ENCODE measurements around the gene ZBTB49.

The ZBTB49 gene, protein sequence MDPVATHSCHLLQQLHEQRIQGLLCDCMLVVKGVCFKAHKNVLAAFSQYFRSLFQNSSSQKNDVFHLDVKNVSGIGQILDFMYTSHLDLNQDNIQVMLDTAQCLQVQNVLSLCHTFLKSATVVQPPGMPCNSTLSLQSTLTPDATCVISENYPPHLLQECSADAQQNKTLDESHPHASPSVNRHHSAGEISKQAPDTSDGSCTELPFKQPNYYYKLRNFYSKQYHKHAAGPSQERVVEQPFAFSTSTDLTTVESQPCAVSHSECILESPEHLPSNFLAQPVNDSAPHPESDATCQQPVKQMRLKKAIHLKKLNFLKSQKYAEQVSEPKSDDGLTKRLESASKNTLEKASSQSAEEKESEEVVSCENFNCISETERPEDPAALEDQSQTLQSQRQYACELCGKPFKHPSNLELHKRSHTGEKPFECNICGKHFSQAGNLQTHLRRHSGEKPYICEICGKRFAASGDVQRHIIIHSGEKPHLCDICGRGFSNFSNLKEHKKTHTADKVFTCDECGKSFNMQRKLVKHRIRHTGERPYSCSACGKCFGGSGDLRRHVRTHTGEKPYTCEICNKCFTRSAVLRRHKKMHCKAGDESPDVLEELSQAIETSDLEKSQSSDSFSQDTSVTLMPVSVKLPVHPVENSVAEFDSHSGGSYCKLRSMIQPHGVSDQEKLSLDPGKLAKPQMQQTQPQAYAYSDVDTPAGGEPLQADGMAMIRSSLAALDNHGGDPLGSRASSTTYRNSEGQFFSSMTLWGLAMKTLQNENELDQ

DNA sequence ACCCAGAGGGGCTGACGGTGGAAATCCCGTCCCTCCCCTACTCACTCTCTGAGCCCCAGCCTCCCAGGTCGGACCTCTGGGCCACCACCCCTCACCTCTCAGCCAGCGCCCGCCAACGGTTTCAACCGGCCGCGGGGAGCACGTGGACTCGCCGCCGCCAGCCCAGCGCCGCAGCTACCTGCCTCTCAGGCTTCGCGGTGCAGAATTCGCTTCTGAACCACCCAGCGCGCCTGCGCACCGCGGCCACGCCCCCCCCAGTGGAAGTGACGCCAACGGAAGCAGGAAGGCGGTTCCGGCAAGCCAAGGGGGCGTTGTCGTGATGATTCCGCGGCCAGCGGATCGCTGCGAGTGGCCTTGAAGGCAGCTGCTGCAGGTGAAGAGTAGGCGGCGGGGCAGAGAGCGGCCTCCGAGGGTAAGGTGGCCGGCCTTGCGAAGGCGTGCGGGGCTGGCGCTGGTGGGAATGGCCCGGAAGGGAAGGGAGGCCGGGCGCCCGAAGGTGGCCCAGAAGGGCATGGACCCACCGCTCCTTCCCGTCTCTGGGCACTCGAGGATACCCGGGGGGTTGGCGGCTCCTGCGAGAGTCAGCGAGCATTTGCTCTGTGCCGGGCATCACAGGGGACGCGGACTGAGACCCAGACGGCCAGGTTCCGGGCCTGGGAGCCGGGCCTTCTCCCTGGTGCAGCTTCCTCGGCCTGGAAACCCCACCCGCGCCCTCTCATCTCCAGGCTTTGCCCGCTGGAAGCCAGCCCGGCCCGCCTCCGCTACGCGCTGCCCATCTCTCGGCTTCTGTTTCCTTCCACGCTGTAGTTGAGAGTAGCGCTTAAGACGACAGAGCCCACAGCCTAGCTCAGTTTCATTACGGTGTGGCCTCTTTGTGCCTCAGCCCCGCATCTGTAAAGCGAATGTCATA, at the start of gene ZBTB49, which contains the start of gene LYAR:
TSS of gene ZBTB49 (plus strand) at position 311 of the 910 bp plus-strand sequence. CDS start 9,695 bp downstream, outside the sequence.
TSS of gene LYAR (minus strand) at position 214 of the 910 bp plus-strand sequence. CDS start 6,412 bp downstream, outside the sequence.
- Histone ChIP-seq H3K9me2 (ENCODE audit: low read depth, low read length) (no peaks in the 10 kb centered on the region), H3K36me3 (ENCODE audit: insufficient read depth, low read length) (peaks cover 17% of the 10 kb centered on the region), H3K4me1 (ENCODE audit: insufficient read depth, low read length, severe bottlenecking) (peaks cover 27% of the 10 kb centered on the region), H2AFZ (ENCODE audit: low read length) (no peak within 1 kb of the TSS), H3F3A (ENCODE audit: insufficient read depth, low read length) (no peaks in the 10 kb centered on the region), H3K79me2 (ENCODE audit: insufficient read depth, low read length) (peaks cover 22% of the 10 kb centered on the region), H3K4me3 (ENCODE audit: low read depth, low read length, poor library complexity, severe bottlenecking) (peak within 1 kb of the TSS; percentile 100), H3K9me3 (ENCODE audit: low read length) (no peaks in the 10 kb centered on the region), H4K20me1 (ENCODE audit: insufficient read depth, low read length) (no peaks in the 10 kb centered on the region), H3K9ac (ENCODE audit: low read length) (peak within 1 kb of the TSS; percentile 99), H3K4me2 (ENCODE audit: low read length) (peak within 1 kb of the TSS; percentile 97), H3K27me3 (ENCODE audit: insufficient read depth, low read length) (no peaks in the 10 kb centered on the region), H3K27ac (ENCODE audit: low read depth, low read length, poor library complexity, severe bottlenecking) (no peak within 1 kb of the TSS)
- TF ChIP-seq, protein P1, sequence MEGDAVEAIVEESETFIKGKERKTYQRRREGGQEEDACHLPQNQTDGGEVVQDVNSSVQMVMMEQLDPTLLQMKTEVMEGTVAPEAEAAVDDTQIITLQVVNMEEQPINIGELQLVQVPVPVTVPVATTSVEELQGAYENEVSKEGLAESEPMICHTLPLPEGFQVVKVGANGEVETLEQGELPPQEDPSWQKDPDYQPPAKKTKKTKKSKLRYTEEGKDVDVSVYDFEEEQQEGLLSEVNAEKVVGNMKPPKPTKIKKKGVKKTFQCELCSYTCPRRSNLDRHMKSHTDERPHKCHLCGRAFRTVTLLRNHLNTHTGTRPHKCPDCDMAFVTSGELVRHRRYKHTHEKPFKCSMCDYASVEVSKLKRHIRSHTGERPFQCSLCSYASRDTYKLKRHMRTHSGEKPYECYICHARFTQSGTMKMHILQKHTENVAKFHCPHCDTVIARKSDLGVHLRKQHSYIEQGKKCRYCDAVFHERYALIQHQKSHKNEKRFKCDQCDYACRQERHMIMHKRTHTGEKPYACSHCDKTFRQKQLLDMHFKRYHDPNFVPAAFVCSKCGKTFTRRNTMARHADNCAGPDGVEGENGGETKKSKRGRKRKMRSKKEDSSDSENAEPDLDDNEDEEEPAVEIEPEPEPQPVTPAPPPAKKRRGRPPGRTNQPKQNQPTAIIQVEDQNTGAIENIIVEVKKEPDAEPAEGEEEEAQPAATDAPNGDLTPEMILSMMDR (IDR thresholded peaks at IDR 0.05; ENCODE audit: low read length) = no peak
- no peak for TF ChIP-seq EZH2 (IDR thresholded peaks at IDR 0.05; ENCODE audit: borderline replicate concordance, low read length)

DNA sequence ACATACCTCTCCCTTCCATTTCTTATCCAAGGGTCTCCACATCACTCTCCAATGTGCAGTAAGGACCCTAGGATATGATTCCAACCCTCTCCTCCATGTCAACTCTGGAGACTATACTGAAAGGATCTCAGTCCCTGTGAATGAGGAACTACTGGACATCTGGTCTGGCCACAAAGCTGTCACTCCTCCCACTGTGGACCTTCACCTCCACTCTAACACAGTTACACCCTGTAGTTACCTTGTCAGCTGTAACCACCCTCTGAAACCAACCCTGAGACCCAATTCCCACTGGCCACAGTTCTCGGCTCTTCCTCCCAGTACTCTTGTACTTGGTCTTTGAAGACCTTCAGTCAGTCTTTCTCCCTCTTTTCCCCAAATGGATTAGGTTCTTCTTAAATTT, 44.9 kb upstream of the ZBTB49 start:
- peaks cover 14% of the 10 kb centered on the region for H3K4me1 ChIP-seq (ENCODE audit: insufficient read depth, low read length, severe bottlenecking)

More for the DNA sequence above, 44.9 kb upstream of the ZBTB49 start:
- Histone ChIP-seq H3K9me3 (ENCODE audit: low read length) (no peaks in the 10 kb centered on the region), H3K79me2 (ENCODE audit: insufficient read depth, low read length) (0 out of 2 replicates have a peak, but pooled peaks cover 5% of the 10 kb centered on the region), H3K9me2 (ENCODE audit: low read depth, low read length) (no peaks in the 10 kb centered on the region), H4K20me1 (ENCODE audit: insufficient read depth, low read length) (no peaks in the 10 kb centered on the region), H3F3A (ENCODE audit: insufficient read depth, low read length) (no peaks in the 10 kb centered on the region), H3K9ac (ENCODE audit: low read length) (no peak overlapping the region), H3K27me3 (ENCODE audit: insufficient read depth, low read length) (no peaks in the 10 kb centered on the region), H3K4me3 (ENCODE audit: low read depth, low read length, poor library complexity, severe bottlenecking) (no peak overlapping the region), H3K4me2 (ENCODE audit: low read length) (no peak overlapping the region), H3K27ac (ENCODE audit: low read depth, low read length, poor library complexity, severe bottlenecking) (no peak overlapping the region), H2AFZ (ENCODE audit: low read length) (no peak overlapping the region), H3K36me3 (ENCODE audit: insufficient read depth, low read length) (peaks cover 31% of the 10 kb centered on the region)
- TF ChIP-seq EZH2 (IDR thresholded peaks at IDR 0.05; ENCODE audit: borderline replicate concordance, low read length) = no peak
- TF ChIP-seq, protein P1 (IDR thresholded peaks at IDR 0.05; ENCODE audit: low read length) = no peak
